HG02870 (cell line): Measurements from ENCODE around the gene TNFRSF6B.
A peak's percentile ranks its signal among the peaks of the same experiment; 100 is the strongest.
"Not testable (repeated sequence)": the region's sequence is repeated elsewhere in the genome, so short reads cannot be mapped to it uniquely, and the experiment has no call there.

Source experiments
- ATAC-seq: cut with Tn5 transposase; IDR thresholded peaks from one replicate; pipeline ENCODE4 v1.9.1; 2021; ENCODE audit warnings: mild to moderate bottlenecking, moderate library complexity; ENCODE audit not compliant: unreplicated experiment

The TNFRSF6B gene

GRCh38 chr20:63696628-63697356, at the start of gene TNFRSF6B:
Gene TNFRSF6B, plus strand, starts transcription at chr20:63696652. Its CDS starts 116 bp downstream, at chr20:63696768.
- no peak for ATAC-seq

GRCh38 chr20:63648190-63648589, 48.3 kb upstream of the TNFRSF6B start:
- ATAC-seq = no peak

GRCh38 chr20:63648895-63649589, 47.4 kb upstream of the TNFRSF6B start:
- no peak for ATAC-seq

GRCh38 chr20:63650486-63650885, 46.0 kb upstream of the TNFRSF6B start:
- ATAC-seq = not testable (repeated sequence)

- no peak for ATAC-seq
These were observed 44.6 kb upstream of the TNFRSF6B start for GRCh38 chr20:63651942-63652191.

GRCh38 chr20:63652192-63652980, 44.1 kb upstream of the TNFRSF6B start:
- no peak for ATAC-seq

- no peak for ATAC-seq
These were observed 43.1 kb upstream of the TNFRSF6B start, which contains the start of gene STMN3 for GRCh38 chr20:63653041-63653973. Gene STMN3, minus strand, starts transcription at chr20:63653424. Its CDS starts 79 bp downstream, at chr20:63653345.

GRCh38 chr20:63653974-63654668, 42.3 kb upstream of the TNFRSF6B start:
- ATAC-seq = no peak

- ATAC-seq = no peak
These were observed 41.2 kb upstream of the TNFRSF6B start for GRCh38 chr20:63655249-63655648.

GRCh38 chr20:63656451-63656850, 40.0 kb upstream of the TNFRSF6B start:
- no peak for ATAC-seq

- ATAC-seq = no peak
These were observed 39.1 kb upstream of the TNFRSF6B start for GRCh38 chr20:63657260-63657936.

GRCh38 chr20:63657937-63658748, 38.3 kb upstream of the TNFRSF6B start, which contains the start of gene RTEL1:
Gene RTEL1, plus strand, starts transcription at chr20:63658312. Its CDS starts 1,091 bp downstream, at chr20:63659403.
- peak; percentile 78 for ATAC-seq

GRCh38 chr20:63658749-63659187, 37.7 kb upstream of the TNFRSF6B start:
- peak; percentile 26 for ATAC-seq

GRCh38 chr20:63659370-63659769, 37.1 kb upstream of the TNFRSF6B start:
- ATAC-seq = no peak

GRCh38 chr20:63660174-63660573, 36.3 kb upstream of the TNFRSF6B start:
- ATAC-seq = not testable (repeated sequence)

- ATAC-seq = no peak
These were observed 35.8 kb upstream of the TNFRSF6B start for GRCh38 chr20:63660622-63661021.

- no peak for ATAC-seq
These were observed 35.3 kb upstream of the TNFRSF6B start for GRCh38 chr20:63661108-63661507.
